Activated CD8-positive, alpha-beta T cell treated with anti-CD3 and anti-CD28 coated beads for 36 hours (primary cell): ENCODE results near the gene PAX8. TPM values are rescaled to one million over a fixed set of nuclear protein-coding genes. Genes with fewer than 3 reads are reported as not detected.
"Not testable (repeated sequence)": the region's sequence is repeated elsewhere in the genome, so short reads cannot be mapped to it uniquely, and the experiment has no call there.

ENCODE experiments used
- ATAC-seq: fragments of 200-7000 bp; cut with Tn5 transposase; one replicate; pipeline ENCODE4 v1.10.0; 2021; ENCODE audit warnings: mild to moderate bottlenecking, moderate library complexity
- CTCF ChIA-PET: fragments of 350-600 bp; sonication (Branson Sonifier 250); formaldehyde crosslinking; loops from one replicate; lab custom pipeline; 2021; ENCODE audit warnings: antibody characterized with exemption; lab: Charles Lee
- POLR2A ChIA-PET: fragments of 350-600 bp; sonication (Branson Sonifier 250); formaldehyde crosslinking; loops from one replicate; lab custom pipeline; 2021; ENCODE audit warnings: antibody characterized with exemption; lab: Charles Lee
- DNase-seq: peaks from one replicate; pipeline ENCODE4 v3.0.0-alpha.2; 2020
- H3K27ac Mint-ChIP-seq: one replicate; pipeline ENCODE4 v1.8.0; 2021; ENCODE audit warnings: mild to moderate bottlenecking, mixed read lengths
- H3K27me3 Mint-ChIP-seq: one replicate; pipeline ENCODE4 v1.8.0; 2021; ENCODE audit warnings: mixed read lengths
- H3K36me3 Mint-ChIP-seq: one replicate; pipeline ENCODE4 v1.8.0; 2021; ENCODE audit warnings: low read depth, mixed read lengths
- H3K4me1 Mint-ChIP-seq: one replicate; pipeline ENCODE4 v1.8.0; 2021; ENCODE audit warnings: low read depth, mixed read lengths
- H3K4me3 Mint-ChIP-seq: one replicate; pipeline ENCODE4 v1.8.0; 2021; ENCODE audit warnings: mild to moderate bottlenecking, moderate library complexity, mixed read lengths
- H3K9me3 Mint-ChIP-seq: one replicate; pipeline ENCODE4 v1.8.0; 2021; ENCODE audit warnings: mixed read lengths
- CTCF ChIP-seq: fragments of 200-600 bp; IDR thresholded peaks from one replicate; pipeline ENCODE4 v1.8.0; 2022; ENCODE audit warnings: antibody characterized with exemption, mild to moderate bottlenecking
- intact Hi-C: fragments of 100-400 bp; cut with micrococcal nuclease; formaldehyde crosslinking; loops from one replicate; pipeline ENCODE4 v1.10.0; 2022
- total RNA-seq, 2 experiments: library from RNA; stranded (reverse); gene quantifications; one replicate each; pipeline ENCODE4 v1.2.3, GENCODE V29; 2021

PAX8 gene
- total RNA-seq, 2 experiments from 2014 or later = 0.43 to 0.63 TPM

- Mint-ChIP-seq H3K4me3 (no peak overlapping the region), H3K27me3 (peaks cover 4% of the 10 kb centered on the region), H3K9me3 (no peaks in the 10 kb centered on the region), H3K4me1 (no peaks in the 10 kb centered on the region), H3K27ac (no peak overlapping the region), H3K36me3 (no peaks in the 10 kb centered on the region)
- ChIA-PET CTCF (interaction anchor here (0.9 kb wide), 1 partner anchor 54 kb away, joined by 3 read pairs; no protein-coding TSS in a partner anchor), POLR2A (no interaction called here)
- no peak for TF ChIP-seq CTCF
- ATAC-seq (peak; percentile 47), DNase-seq (no peak)
- intact Hi-C loops = no loop called here
Observed at GRCh38 chr2:113316085-113316484, 37.4 kb upstream of the PAX8 start.

- H3K27me3 Mint-ChIP-seq, ATAC-seq, H3K4me1 Mint-ChIP-seq, H3K36me3 Mint-ChIP-seq, intact Hi-C loops, POLR2A ChIA-PET, H3K4me3 Mint-ChIP-seq, DNase-seq, H3K9me3 Mint-ChIP-seq, H3K27ac Mint-ChIP-seq, CTCF ChIA-PET: not testable (repeated sequence)
Observed at GRCh38 chr2:113314663-113315062, 35.9 kb upstream of the PAX8 start.

- CTCF ChIA-PET = interaction anchor here (1.6 kb wide), 1 partner anchor 16 kb away, joined by 7 read pairs; no protein-coding TSS in a partner anchor
- H3K36me3 Mint-ChIP-seq, H3K27ac Mint-ChIP-seq, intact Hi-C loops, POLR2A ChIA-PET, H3K4me1 Mint-ChIP-seq, H3K9me3 Mint-ChIP-seq, DNase-seq, H3K4me3 Mint-ChIP-seq, H3K27me3 Mint-ChIP-seq, ATAC-seq: not testable (repeated sequence)
Observed at GRCh38 chr2:113314176-113314575, 35.5 kb upstream of the PAX8 start.

- intact Hi-C loops, POLR2A ChIA-PET, H3K4me3 Mint-ChIP-seq, H3K27ac Mint-ChIP-seq, H3K4me1 Mint-ChIP-seq, H3K9me3 Mint-ChIP-seq, DNase-seq, H3K27me3 Mint-ChIP-seq, H3K36me3 Mint-ChIP-seq, ATAC-seq: not testable (repeated sequence)
- CTCF ChIA-PET = interaction anchor here (1.8 kb wide), 1 partner anchor 79 kb away, joined by 4 read pairs; no protein-coding TSS in a partner anchor
Observed at GRCh38 chr2:113311781-113312180, 33.1 kb upstream of the PAX8 start.

- DNase-seq, H3K27me3 Mint-ChIP-seq, intact Hi-C loops, POLR2A ChIA-PET, H3K4me3 Mint-ChIP-seq, H3K4me1 Mint-ChIP-seq, H3K9me3 Mint-ChIP-seq, H3K36me3 Mint-ChIP-seq, H3K27ac Mint-ChIP-seq: not testable (repeated sequence)
- CTCF ChIA-PET = interaction anchor here (1.8 kb wide), 1 partner anchor 79 kb away, joined by 4 read pairs; no protein-coding TSS in a partner anchor
- peak; percentile 66 for ATAC-seq
Observed at GRCh38 chr2:113311191-113311590, 32.5 kb upstream of the PAX8 start.

GRCh38 chr2:113309655-113310387 lies 31.1 kb upstream of the PAX8 start:
- intact Hi-C loops = no loop called here
- H3K36me3 Mint-ChIP-seq = no peaks in the 10 kb centered on the region
- no peaks in the 10 kb centered on the region for H3K4me1 Mint-ChIP-seq
- H3K27ac Mint-ChIP-seq = no peak overlapping the region
- H3K4me3 Mint-ChIP-seq = no peak overlapping the region
- CTCF ChIA-PET = no interaction called here
- H3K9me3 Mint-ChIP-seq = no peaks in the 10 kb centered on the region
- TF ChIP-seq CTCF = no peak
- POLR2A ChIA-PET = no interaction called here
- DNase-seq = no peak
- no peak for ATAC-seq
- H3K27me3 Mint-ChIP-seq = peaks cover 2% of the 10 kb centered on the region

GRCh38 chr2:113308784-113309183 lies 30.1 kb upstream of the PAX8 start:
- CTCF ChIA-PET, H3K4me1 Mint-ChIP-seq, POLR2A ChIA-PET, DNase-seq, H3K27me3 Mint-ChIP-seq, H3K27ac Mint-ChIP-seq, H3K4me3 Mint-ChIP-seq, intact Hi-C loops, H3K9me3 Mint-ChIP-seq, H3K36me3 Mint-ChIP-seq, ATAC-seq: not testable (repeated sequence)

- DNase-seq, ATAC-seq, H3K36me3 Mint-ChIP-seq, H3K27me3 Mint-ChIP-seq, H3K9me3 Mint-ChIP-seq, H3K4me3 Mint-ChIP-seq, H3K4me1 Mint-ChIP-seq, CTCF ChIA-PET, intact Hi-C loops, H3K27ac Mint-ChIP-seq, POLR2A ChIA-PET: not testable (repeated sequence)
Observed at GRCh38 chr2:113306207-113306606, 27.5 kb upstream of the PAX8 start.

- CTCF ChIA-PET, POLR2A ChIA-PET, H3K27ac Mint-ChIP-seq, H3K27me3 Mint-ChIP-seq, DNase-seq, H3K36me3 Mint-ChIP-seq, ATAC-seq, H3K9me3 Mint-ChIP-seq, H3K4me3 Mint-ChIP-seq, H3K4me1 Mint-ChIP-seq, intact Hi-C loops: not testable (repeated sequence)
Observed at GRCh38 chr2:113305749-113306148, 27.0 kb upstream of the PAX8 start.
